BLaER1 treated with 17β-estradiol and CSF1 and Interleukin-3, amounts not matched to agents 10 nM and 100 nM (cell line): Measurements from ENCODE around the gene ECE1.

Experiments used
- H3K27ac ChIP-seq, 11 experiments: shearing (Covaris generic); formaldehyde crosslinking; 2 replicates each; pipeline ENCODE4 v1.8.1; 2022
- H3K27me3 ChIP-seq, 11 experiments: shearing (Covaris generic); formaldehyde crosslinking; 2 replicates each; pipeline ENCODE4 v1.8.1; 2022
- H3K36me3 ChIP-seq, 11 experiments: shearing (Covaris generic); formaldehyde crosslinking; 2 replicates each; pipeline ENCODE4 v1.8.1; 2022
- H3K4me1 ChIP-seq, 10 experiments: shearing (Covaris generic); formaldehyde crosslinking; 2 replicates each; pipeline ENCODE4 v1.8.1; 2022
- H3K4me2 ChIP-seq, 11 experiments: shearing (Covaris generic); formaldehyde crosslinking; 2 replicates each; pipeline ENCODE4 v1.8.1; 2022
- H3K4me3 ChIP-seq, 10 experiments: shearing (Covaris generic); formaldehyde crosslinking; 2 replicates each; pipeline ENCODE4 v1.8.1; 2022
- H3K9ac ChIP-seq, 11 experiments: shearing (Covaris generic); formaldehyde crosslinking; 2 replicates each; pipeline ENCODE4 v1.8.1; 2022
- H3K9me3 ChIP-seq, 11 experiments: shearing (Covaris generic); formaldehyde crosslinking; replicated peaks in 1 of 11; 2 replicates each; pipeline ENCODE4 v1.8.1; 2022
- H4K20me1 ChIP-seq, 11 experiments: shearing (Covaris generic); formaldehyde crosslinking; 2 replicates each; pipeline ENCODE4 v1.8.1; 2022
- Cebpa-rat ChIP-seq, 11 experiments: shearing (Covaris generic); IDR thresholded peaks; 2 replicates each; pipeline ENCODE4 v1.8.1; 2022

ECE1 gene

DNA sequence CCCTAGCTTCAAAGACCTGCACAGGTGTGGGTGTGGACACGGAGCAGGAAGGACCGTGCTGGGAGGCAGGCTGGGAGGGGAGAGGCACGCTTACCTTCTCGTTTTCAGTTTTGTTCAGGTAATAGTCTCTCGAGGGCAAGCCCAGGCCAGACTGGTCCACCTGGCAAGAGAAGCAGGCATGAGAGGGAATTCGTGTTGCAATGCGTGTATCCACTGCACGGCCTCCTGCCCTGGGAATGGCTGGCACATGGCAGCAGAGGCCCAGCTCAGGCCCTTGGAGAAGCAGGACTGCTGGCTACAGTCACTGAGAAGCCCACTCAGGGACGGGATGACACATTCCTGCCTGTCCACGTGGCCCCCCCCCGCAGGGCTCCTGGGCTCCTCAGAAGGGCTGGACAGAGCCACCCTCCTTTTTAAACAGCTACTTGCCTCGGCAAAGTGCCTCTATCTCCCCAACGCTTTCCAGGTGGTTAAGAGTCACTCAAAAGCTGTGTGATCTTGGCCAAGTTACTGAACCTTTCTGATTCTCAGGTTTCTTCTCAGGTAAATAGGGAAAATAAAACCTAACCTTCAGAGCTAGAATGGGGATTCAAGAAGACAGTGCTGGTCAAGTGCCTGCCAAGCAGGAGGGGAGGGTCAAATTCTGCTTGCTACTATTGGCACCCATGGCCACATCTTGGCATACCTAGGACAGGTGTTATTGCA is 32.7 kb downstream of the ECE1 start:
- Histone ChIP-seq H3K4me3 (no peak overlapping the region), H3K27me3 (peaks cover 0 to 24% (median 0%) of the 10 kb centered on the region in 11 experiments; a peak in 5 of 22 replicates), H4K20me1 (peaks cover 0 to 20% (median 8%) of the 10 kb centered on the region in 11 experiments; a peak in 7 of 22 replicates), H3K9me3 (no peaks in the 10 kb centered on the region), H3K9ac (no peak overlapping the region), H3K36me3 (peaks cover 0 to 7% (median 0%) of the 10 kb centered on the region in 11 experiments; a peak in 3 of 22 replicates), H3K4me1 (peaks cover 35 to 60% (median 48%) of the 10 kb centered on the region in 10 experiments), H3K27ac (no peak overlapping the region), H3K4me2 (peak overlapping the region in 2 of 11 experiments; percentile 26 to 55; a peak in 1 of 22 replicates)
- no peak for TF ChIP-seq Cebpa-rat (IDR thresholded peaks at IDR 0.05)

DNA sequence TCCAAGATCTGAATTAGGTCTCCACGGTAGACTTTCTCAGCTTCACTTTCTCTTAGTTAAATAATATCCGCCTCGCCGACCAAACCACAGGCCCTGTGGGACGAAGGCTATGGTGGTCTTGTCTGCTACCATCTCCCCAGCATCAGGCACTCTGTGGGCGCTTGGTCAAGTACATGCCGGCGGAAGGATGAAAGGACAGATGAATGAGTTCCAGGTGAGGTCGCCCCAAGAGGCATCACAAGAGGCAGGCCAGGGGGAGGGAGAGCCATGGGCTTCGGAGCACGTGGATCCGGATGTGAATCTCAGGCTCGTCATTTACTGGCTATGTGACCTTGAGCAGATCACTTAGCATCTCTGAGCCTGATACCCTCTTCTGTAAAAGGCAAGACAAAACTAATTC is 33.5 kb downstream of the ECE1 start:
- Histone ChIP-seq H3K4me1 (peaks cover 27 to 52% (median 40%) of the 10 kb centered on the region in 10 experiments), H3K4me3 (no peak overlapping the region), H3K9me3 (no peaks in the 10 kb centered on the region), H3K27me3 (peaks cover 0 to 24% (median 0%) of the 10 kb centered on the region in 11 experiments; a peak in 5 of 22 replicates), H3K4me2 (peak overlapping the region in 7 of 11 experiments; percentile 16 to 56 (median 41); a peak in 13 of 22 replicates), H3K9ac (peak overlapping the region in 2 of 11 experiments; percentile 8 to 46; a peak in 2 of 22 replicates), H3K27ac (no peak overlapping the region; a peak in 1 of 22 replicates), H3K36me3 (peaks cover 0 to 7% (median 1%) of the 10 kb centered on the region in 11 experiments; a peak in 6 of 22 replicates), H4K20me1 (peaks cover 0 to 20% (median 8%) of the 10 kb centered on the region in 11 experiments; a peak in 7 of 22 replicates)
- no peak for TF ChIP-seq Cebpa-rat (IDR thresholded peaks at IDR 0.05)

DNA sequence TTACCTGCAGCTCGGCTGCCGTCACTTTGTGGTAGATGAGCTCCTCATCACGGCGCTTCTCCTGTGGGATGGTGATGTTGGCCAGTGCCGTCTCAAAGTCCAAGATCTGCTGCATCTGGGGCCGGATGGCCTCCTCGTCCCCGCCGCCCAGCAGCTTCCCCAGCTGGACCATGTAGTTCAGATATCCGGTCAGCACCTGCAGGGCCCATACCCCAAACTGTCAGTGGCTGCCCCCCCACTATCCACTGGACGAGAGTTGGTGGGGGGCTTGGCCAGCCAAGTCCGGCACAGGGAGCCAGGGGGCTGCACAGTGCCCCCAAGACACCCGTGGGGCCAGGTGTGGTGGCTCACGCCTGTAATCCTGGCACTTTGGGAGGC is 34.3 kb downstream of the ECE1 start:
- H3K9ac ChIP-seq = no peak overlapping the region
- no peak overlapping the region for H3K4me3 ChIP-seq
- H3K9me3 ChIP-seq = no peaks in the 10 kb centered on the region
- H4K20me1 ChIP-seq = peaks cover 0 to 20% (median 8%) of the 10 kb centered on the region in 11 experiments; a peak in 7 of 22 replicates
- H3K27ac ChIP-seq = no peak overlapping the region
- peaks cover 19 to 44% (median 31%) of the 10 kb centered on the region in 10 experiments for H3K4me1 ChIP-seq
- H3K36me3 ChIP-seq = peaks cover 0 to 10% (median 4%) of the 10 kb centered on the region in 11 experiments; a peak in 7 of 22 replicates
- H3K4me2 ChIP-seq = peak overlapping the region in 1 of 11 experiments; percentile 39; a peak in 2 of 22 replicates
- TF ChIP-seq Cebpa-rat (IDR thresholded peaks at IDR 0.05) = no peak
- H3K27me3 ChIP-seq = peaks cover 0 to 23% (median 0%) of the 10 kb centered on the region in 11 experiments; a peak in 5 of 22 replicates

DNA sequence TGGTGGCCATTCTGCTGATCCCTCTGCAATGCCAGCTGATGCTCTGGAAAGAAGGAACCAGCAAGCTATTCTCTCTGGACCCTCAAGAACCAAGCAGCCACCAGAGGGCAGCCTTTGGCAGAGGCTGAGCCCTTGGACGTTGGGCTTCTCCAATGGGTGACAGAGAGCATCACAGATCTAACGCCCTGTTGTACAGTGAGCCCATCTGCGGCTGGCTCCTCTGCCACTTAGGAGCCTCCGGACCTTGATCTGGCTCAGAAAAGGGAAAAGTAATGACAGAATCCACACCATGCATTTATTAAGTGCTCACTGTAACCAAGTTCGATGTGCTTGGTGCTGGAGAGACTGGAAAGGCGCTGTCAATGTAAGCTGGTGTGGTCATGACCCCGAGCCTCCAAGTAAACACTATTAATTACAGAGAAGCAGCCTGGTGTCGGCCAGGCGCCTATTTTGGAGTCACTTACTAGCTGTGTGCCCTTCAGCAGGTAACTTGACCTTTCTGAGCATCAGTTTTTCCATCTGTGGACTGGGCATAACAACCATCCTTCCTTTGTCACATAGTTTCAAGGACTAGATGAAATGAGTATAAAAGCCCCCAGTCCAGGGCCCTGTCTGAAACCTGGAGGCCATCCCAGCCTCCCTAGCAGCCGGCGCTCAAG is 34.9 kb downstream of the ECE1 start:
- Histone ChIP-seq H3K4me2 (peak overlapping the region in 1 of 11 experiments; percentile 62; a peak in 2 of 22 replicates), H3K36me3 (peaks cover 0 to 13% (median 4%) of the 10 kb centered on the region in 11 experiments; a peak in 7 of 22 replicates)

DNA sequence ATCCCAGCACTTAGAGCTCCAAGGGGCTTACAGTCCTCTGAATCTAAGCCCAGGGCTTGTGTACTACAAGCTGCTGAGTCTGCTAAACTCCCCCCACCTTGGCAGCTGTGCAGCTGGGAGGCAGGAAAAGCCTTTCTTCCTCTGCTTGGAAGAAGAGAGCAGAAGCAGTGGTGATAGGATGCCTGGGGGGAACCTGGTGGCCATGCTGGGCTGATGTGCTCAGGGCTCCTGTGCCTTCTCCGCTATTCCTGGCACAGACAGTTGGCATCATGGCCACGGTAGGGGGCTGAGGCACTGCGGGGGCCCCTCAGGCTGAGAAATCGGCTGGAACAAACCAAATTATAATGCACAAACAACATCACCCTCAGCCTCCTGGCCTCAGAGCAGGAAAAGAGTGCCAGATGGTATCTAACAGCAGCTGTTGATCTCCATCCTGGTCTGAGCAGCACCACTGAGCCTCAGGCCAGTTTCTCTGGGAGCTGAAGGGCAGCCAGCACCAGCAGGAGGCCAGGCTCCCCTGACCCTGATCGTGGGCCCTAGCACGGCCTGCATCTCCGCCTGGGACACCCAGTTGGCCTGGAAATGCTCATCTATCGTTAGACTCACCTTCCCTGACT is 35.8 kb downstream of the ECE1 start:
- peak overlapping the region in 8 of 11 experiments; percentile 5 to 62 (median 38); a peak in 15 of 22 replicates for H3K9ac ChIP-seq
- peaks cover 0 to 13% (median 0%) of the 10 kb centered on the region in 11 experiments; a peak in 3 of 22 replicates for H3K27me3 ChIP-seq
- H3K4me2 ChIP-seq = peak overlapping the region; percentile 42 to 78 (median 67)
- TF ChIP-seq Cebpa-rat (IDR thresholded peaks at IDR 0.05) = no peak
- H3K9me3 ChIP-seq = no peaks in the 10 kb centered on the region
- no peak overlapping the region for H3K4me3 ChIP-seq
- H4K20me1 ChIP-seq = peaks cover 0 to 20% (median 8%) of the 10 kb centered on the region in 11 experiments; a peak in 7 of 22 replicates
- peaks cover 0 to 17% (median 4%) of the 10 kb centered on the region in 11 experiments; a peak in 7 of 22 replicates for H3K36me3 ChIP-seq
- peaks cover 9 to 32% (median 25%) of the 10 kb centered on the region in 10 experiments for H3K4me1 ChIP-seq
- H3K27ac ChIP-seq = peak overlapping the region in 8 of 11 experiments; percentile 0 to 60 (median 38); a peak in 11 of 22 replicates

More for the DNA sequence above, 34.9 kb downstream of the ECE1 start:
- peaks cover 14 to 38% (median 26%) of the 10 kb centered on the region in 10 experiments for H3K4me1 ChIP-seq
- TF ChIP-seq Cebpa-rat (IDR thresholded peaks at IDR 0.05) = no peak
- no peaks in the 10 kb centered on the region for H3K9me3 ChIP-seq
- H3K4me3 ChIP-seq = no peak overlapping the region
- no peak overlapping the region; a peak in 1 of 22 replicates for H3K27ac ChIP-seq
- peaks cover 0 to 17% (median 0%) of the 10 kb centered on the region in 11 experiments; a peak in 4 of 22 replicates for H3K27me3 ChIP-seq
- no peak overlapping the region for H3K9ac ChIP-seq
- peaks cover 0 to 20% (median 8%) of the 10 kb centered on the region in 11 experiments; a peak in 7 of 22 replicates for H4K20me1 ChIP-seq

DNA sequence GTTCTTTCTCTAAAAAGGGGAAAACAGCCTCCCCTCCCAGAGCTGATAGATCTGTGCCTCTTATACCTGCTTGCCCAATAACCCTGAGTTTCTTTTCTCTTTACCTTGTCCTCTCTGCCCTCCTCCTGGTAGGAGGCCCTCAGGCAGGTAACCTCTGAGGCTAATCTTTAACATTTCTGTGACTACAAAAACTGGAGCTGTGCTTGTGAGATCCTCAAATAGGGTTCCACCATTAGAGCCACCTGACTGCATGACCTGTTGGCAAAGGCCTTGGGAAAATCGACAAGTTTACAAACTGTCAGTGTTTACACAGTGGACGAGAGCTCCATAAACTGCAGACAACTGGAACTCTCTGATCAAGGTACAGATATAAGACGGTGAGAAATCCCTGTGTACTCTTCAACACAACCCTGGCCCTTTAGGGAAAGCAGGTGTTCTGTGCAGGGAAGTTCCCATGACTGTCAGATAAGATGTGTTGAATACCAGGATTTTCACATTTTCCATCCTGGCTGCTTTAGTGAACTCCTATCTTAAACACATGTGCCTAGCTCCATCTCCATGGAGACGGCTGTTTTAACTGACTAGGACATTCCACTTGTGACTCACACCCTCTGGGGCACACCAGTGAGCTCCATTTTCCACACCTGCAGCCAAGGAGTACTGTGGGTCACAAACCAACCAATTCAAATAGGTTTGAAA is 38.3 kb downstream of the ECE1 start:
- no peak overlapping the region for H3K9ac ChIP-seq
- H4K20me1 ChIP-seq = peaks cover 0 to 18% (median 8%) of the 10 kb centered on the region in 11 experiments; a peak in 7 of 22 replicates
- H3K4me1 ChIP-seq = peaks cover 9 to 29% (median 23%) of the 10 kb centered on the region in 10 experiments
- no peaks in the 10 kb centered on the region for H3K9me3 ChIP-seq
- H3K36me3 ChIP-seq = peaks cover 0 to 25% (median 3%) of the 10 kb centered on the region in 11 experiments; a peak in 9 of 22 replicates
- no peak overlapping the region for H3K27ac ChIP-seq
- H3K4me2 ChIP-seq = no peak overlapping the region
- peaks cover 0 to 6% (median 0%) of the 10 kb centered on the region in 11 experiments; a peak in 3 of 22 replicates for H3K27me3 ChIP-seq
- no peak overlapping the region for H3K4me3 ChIP-seq
- no peak for TF ChIP-seq Cebpa-rat (IDR thresholded peaks at IDR 0.05)

DNA sequence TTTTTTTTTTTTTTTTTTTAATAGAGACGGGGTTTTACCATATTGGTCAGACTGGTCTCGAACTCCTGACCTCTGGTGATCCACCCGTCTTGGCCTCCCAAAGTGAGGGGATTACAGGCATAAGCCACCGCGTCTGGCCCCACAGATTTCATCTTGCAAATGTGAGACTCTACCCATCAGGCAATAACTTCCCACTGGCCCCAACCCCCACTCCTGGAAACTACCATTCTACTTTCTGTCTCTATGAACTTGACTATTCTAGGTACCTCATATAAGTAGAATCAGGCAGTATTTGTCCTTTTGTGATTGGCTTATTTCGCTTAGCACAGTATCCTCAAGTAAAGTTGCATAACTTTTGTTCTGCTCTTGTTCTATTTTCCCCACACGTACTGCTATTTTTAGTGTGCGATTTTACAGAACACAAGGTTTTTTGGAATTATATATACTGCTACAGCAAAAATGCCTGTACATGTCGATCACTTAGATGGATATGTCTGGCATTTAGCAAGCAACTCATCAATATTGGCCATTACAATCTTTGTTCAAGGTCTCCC is 40.2 kb downstream of the ECE1 start:
- Histone ChIP-seq H3K27me3 (no peaks in the 10 kb centered on the region), H3K9me3 (0 out of 22 replicates have a peak, but pooled peaks cover 0 to 4% (median 0%) of the 10 kb centered on the region in 11 experiments), H3K4me2 (no peak overlapping the region), H3K4me1 (peaks cover 9 to 17% (median 14%) of the 10 kb centered on the region in 10 experiments), H3K9ac (no peak overlapping the region), H3K4me3 (no peak overlapping the region), H3K27ac (no peak overlapping the region), H4K20me1 (peaks cover 0 to 26% (median 8%) of the 10 kb centered on the region in 11 experiments; a peak in 7 of 22 replicates), H3K36me3 (peaks cover 2 to 38% (median 10%) of the 10 kb centered on the region in 11 experiments; a peak in 17 of 22 replicates)
- no peak for TF ChIP-seq Cebpa-rat (IDR thresholded peaks at IDR 0.05)
